Measurements from ENCODE around the gene ORM1. TPM values are rescaled to one million over a fixed set of nuclear protein-coding genes. Genes with fewer than 3 reads are reported as not detected.

Gene ORM1
- total RNA-seq, 4 donors from 2014 or later = not detected

Other genes starting within 250 kb of the ORM1 start
- not detected for gene AMBP, start 244.8 kb upstream of the ORM1 start, total RNA-seq
- 1 to 10 TPM in 2 of 4 donors, under 1 TPM in 2; 0.53 to 5.3 (median 1.9) TPM for gene KIF12, start 223.8 kb upstream of the ORM1 start, total RNA-seq
- gene COL27A1, start 167.6 kb upstream of the ORM1 start, total RNA-seq = 10 to 100 TPM in 3 of 4 donors, 1 to 10 TPM in 1; 9.4 to 16.1 (median 12.3) TPM
- not detected for gene ORM2, start 6.8 kb downstream of the ORM1 start, total RNA-seq
- gene AKNA, start 64.9 kb downstream of the ORM1 start, total RNA-seq = 10 to 100 TPM in 1 of 4 donors, 1 to 10 TPM in 3; 6.4 to 13.2 (median 8.0) TPM
- gene WHRN, start 182.4 kb downstream of the ORM1 start, total RNA-seq = 10 to 100 TPM in 3 of 4 donors, 1 to 10 TPM in 1; 8.7 to 15.0 (median 10.5) TPM